HCT116 (cell line): ENCODE data around the gene CFDP1. TPM values are rescaled to one million over a fixed set of nuclear protein-coding genes. Genes with fewer than 3 reads are reported as not detected.

ENCODE experiments used
- ATAC-seq: fragments of 200-7000 bp; cut with Tn5 transposase; 2 replicates; pipeline ENCODE4 v1.9.1; 2020; ENCODE audit warnings: mild to moderate bottlenecking, moderate library complexity
- BruUV-seq: library from RNA; stranded (reverse); fragments of 400-500 nt; replicated peaks from 2 replicates; lab custom pipeline; 2021; lab: Mats Ljungman, UMichigan
- CTCF ChIA-PET: fragments of 300-600 bp; sonication (Branson Sonifier 250); formaldehyde crosslinking; loops from one replicate; lab custom pipeline; 2021; ENCODE audit warnings: antibody characterized with exemption; lab: Charles Lee
- POLR2A ChIA-PET: fragments of 300-600, 350-600 bp; sonication (Branson Sonifier 250); formaldehyde crosslinking; loops from one replicate; lab custom pipeline; 2021; ENCODE audit warnings: antibody characterized with exemption; lab: Charles Lee
- RAD21 ChIA-PET, 2 experiments: fragments of 300-600 bp; sonication (Branson Sonifier 250); formaldehyde crosslinking; loops; one replicate each; lab custom pipeline; 2023; ENCODE audit warnings: low total read pairs in 2 of 2; ENCODE audit not compliant: uncharacterized antibody in 2 of 2, unreplicated experiment in 2 of 2, low non-redundant PET in 1 of 2; lab: Charles Lee
- DNase-seq: peaks from one replicate; pipeline ENCODE4 v3.0.0-alpha.2; 2010; ENCODE audit warnings: low read depth, low spot score
- H2AFZ ChIP-seq: fragments of 200-600 bp; shearing (Covaris generic), sonication (generic); 2 replicates; pipeline ENCODE4 v1.6.1; 2017; ENCODE audit warnings: low read depth, mixed run types, mixed read lengths, antibody characterized with exemption, low read length; ENCODE audit not compliant: poor library complexity, severe bottlenecking
- H3K27ac ChIP-seq: 2 replicates; pipeline ENCODE4 v1.5.1; 2012; ENCODE audit warnings: low read depth, low read length
- H3K27me3 ChIP-seq: fragments of 200-600 bp; sonication (generic); 2 replicates; pipeline ENCODE4 v1.6.1; 2016; ENCODE audit warnings: mixed run types, low read length, mixed read lengths; ENCODE audit not compliant: insufficient read depth
- H3K36me3 ChIP-seq, 2 experiments: fragments of 200-500 bp in 1 of 2; fragments of 200-600 bp in 1 of 2; sonication (Bioruptor generic) in 1 of 2; sonication (generic) in 1 of 2; 2 replicates each; pipeline versions ENCODE4 v1.5.1 to v1.6.1; 2014 to 2016; ENCODE audit warnings: low read length in 2 of 2, inconsistent platforms in 1 of 2, mixed read lengths in 1 of 2, mixed run types in 1 of 2; ENCODE audit not compliant: insufficient read depth in 2 of 2, control insufficient read depth in 1 of 2
- H3K4me1 ChIP-seq, 2 experiments: fragments of 200-600 bp in 1 of 2; sonication (generic) in 1 of 2; 2 replicates each; pipeline versions ENCODE4 v1.5.1 to v1.6.1; 2012 to 2017; ENCODE audit warnings: low read length in 2 of 2, inconsistent platforms in 1 of 2, mild to moderate bottlenecking in 1 of 2, mixed read lengths in 1 of 2, mixed run types in 1 of 2, moderate library complexity in 1 of 2; ENCODE audit not compliant: insufficient read depth in 2 of 2, control insufficient read depth in 1 of 2
- H3K4me2 ChIP-seq: fragments of 200-600 bp; sonication (generic); 2 replicates; pipeline ENCODE4 v1.6.1; 2017; ENCODE audit warnings: mixed run types, low read length, mixed read lengths
- H3K4me3 ChIP-seq, 2 experiments: fragments of 200-600 bp in 1 of 2; sonication (generic) in 1 of 2; replicated peaks in 1 of 2; 2 replicates each; pipeline ENCODE4 v1.5.1; 2011 to 2016; ENCODE audit warnings: low read length in 2 of 2, control low read depth in 1 of 2, low read depth in 1 of 2, mild to moderate bottlenecking in 1 of 2, mixed read lengths in 1 of 2, mixed run types in 1 of 2
- H3K79me2 ChIP-seq: fragments of 200-600 bp; sonication (generic); 2 replicates; pipeline ENCODE4 v1.6.1; 2017; ENCODE audit warnings: mild to moderate bottlenecking, mixed run types, low read length, moderate library complexity, mixed read lengths; ENCODE audit not compliant: insufficient read depth
- H3K9ac ChIP-seq: fragments of 200-600 bp; sonication (generic); 2 replicates; pipeline ENCODE4 v1.6.1; 2016; ENCODE audit warnings: low read length, mixed read lengths
- H3K9me2 ChIP-seq: fragments of 200-600 bp; sonication (generic), shearing (Covaris generic); 2 replicates; pipeline ENCODE4 v1.6.1; 2017; ENCODE audit warnings: mixed run types, mild to moderate bottlenecking, moderate library complexity; ENCODE audit not compliant: insufficient read depth
- H3K9me3 ChIP-seq, 2 experiments: fragments of 200-500 bp in 1 of 2; fragments of 200-600 bp in 1 of 2; sonication (Bioruptor generic) in 1 of 2; sonication (generic) in 1 of 2; 2 replicates each; pipeline ENCODE4 v1.6.1; 2014 to 2017; ENCODE audit warnings: low read length in 2 of 2, mixed read lengths in 2 of 2, inconsistent platforms in 1 of 2, low read depth in 1 of 2, mild to moderate bottlenecking in 1 of 2, mixed run types in 1 of 2, moderate library complexity in 1 of 2; ENCODE audit not compliant: control insufficient read depth in 1 of 2, insufficient read depth in 1 of 2
- H4K20me1 ChIP-seq: fragments of 200-600 bp; sonication (generic), shearing (Covaris generic); 2 replicates; pipeline ENCODE4 v1.6.1; 2017; ENCODE audit warnings: mixed run types, mild to moderate bottlenecking, moderate library complexity; ENCODE audit not compliant: insufficient read depth
- CEBPB ChIP-seq: IDR thresholded peaks from 2 replicates; pipeline ENCODE4 v1.6.1; 2012; ENCODE audit warnings: low read depth
- EGR1 ChIP-seq: IDR thresholded peaks from 2 replicates; pipeline ENCODE4 v1.6.1; 2012; ENCODE audit warnings: low read depth
- ELF1 ChIP-seq: IDR thresholded peaks from 2 replicates; pipeline ENCODE4 v1.6.1; 2012; ENCODE audit warnings: low read depth, borderline replicate concordance
- EZH2phosphoT487 ChIP-seq: fragments of 200-600 bp; IDR thresholded peaks from 2 replicates; pipeline ENCODE4 v1.6.1; 2018; ENCODE audit warnings: antibody characterized with exemption, borderline replicate concordance
- POLR2A ChIP-seq: IDR thresholded peaks from 2 replicates; pipeline ENCODE4 v1.7.0; 2011; ENCODE audit warnings: borderline replicate concordance; ENCODE audit not compliant: insufficient read depth, insufficient read length; ENCODE audit errors: extremely low read depth
- POLR2AphosphoS5 ChIP-seq: IDR thresholded peaks from 2 replicates; pipeline ENCODE4 v1.6.1; 2011; ENCODE audit warnings: mild to moderate bottlenecking, low read depth, low read length, moderate library complexity
- SP1 ChIP-seq: IDR thresholded peaks from 2 replicates; pipeline ENCODE4 v1.6.1; 2012; ENCODE audit warnings: low read depth
- SRF ChIP-seq: IDR thresholded peaks from 2 replicates; pipeline ENCODE4 v1.6.1; 2012; ENCODE audit warnings: low read depth
- ZFX ChIP-seq: fragments of 450-650 bp; IDR thresholded peaks from 2 replicates; pipeline ENCODE4 v1.6.1; 2017
- ZNF274 ChIP-seq: fragments of 200-500 bp; sonication (Bioruptor generic); IDR thresholded peaks from 2 replicates; pipeline ENCODE4 v1.6.1; 2014; ENCODE audit warnings: mild to moderate bottlenecking, low read depth, low read length, inconsistent platforms
- intact Hi-C: fragments of 100-400 bp; cut with micrococcal nuclease; formaldehyde crosslinking; loops from 2 replicates; pipeline ENCODE4 v1.10.0; 2022
- total RNA-seq: library from RNA; stranded (reverse); gene quantifications from one replicate; pipeline ENCODE4 v1.2.1, GENCODE V29; 2021; ENCODE audit not compliant: unreplicated experiment
- TF ChIP-seq, protein P1 (sequence below): IDR thresholded peaks from 2 replicates; pipeline ENCODE4 v1.6.1; 2012; ENCODE audit warnings: low read depth
- TF ChIP-seq, protein P2 (sequence below): IDR thresholded peaks from 2 replicates; pipeline ENCODE4 v1.6.1; 2012

The CFDP1 gene
- total RNA-seq, 1 experiment from 2014 or later, result 45.3 TPM

DNA sequence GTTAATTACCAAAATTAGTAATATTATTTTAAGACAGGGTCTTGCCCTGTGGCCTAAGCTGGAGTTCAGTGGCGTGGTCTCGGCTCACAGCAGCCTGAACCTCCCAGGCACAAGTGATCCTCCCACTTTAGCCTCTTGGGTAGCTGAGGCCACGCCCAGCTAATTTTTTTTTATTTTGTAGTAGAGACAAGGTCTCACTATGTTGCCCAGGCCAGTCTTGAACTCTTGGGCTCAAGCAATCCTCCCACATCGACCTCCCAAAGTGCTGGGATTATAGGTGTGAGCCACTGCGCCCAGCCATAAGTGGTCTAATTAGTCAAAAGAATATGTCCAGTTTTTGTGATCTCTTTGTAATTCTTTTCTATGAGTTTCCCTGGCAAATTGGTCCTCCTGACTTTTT is 12.0 kb upstream of the CFDP1 start (continued):
- no peak for TF ChIP-seq POLR2A
- TF ChIP-seq CEBPB, result no peak
- TF ChIP-seq ZNF274, result no peak
- TF ChIP-seq POLR2AphosphoS5, result no peak
- TF ChIP-seq, protein P1, sequence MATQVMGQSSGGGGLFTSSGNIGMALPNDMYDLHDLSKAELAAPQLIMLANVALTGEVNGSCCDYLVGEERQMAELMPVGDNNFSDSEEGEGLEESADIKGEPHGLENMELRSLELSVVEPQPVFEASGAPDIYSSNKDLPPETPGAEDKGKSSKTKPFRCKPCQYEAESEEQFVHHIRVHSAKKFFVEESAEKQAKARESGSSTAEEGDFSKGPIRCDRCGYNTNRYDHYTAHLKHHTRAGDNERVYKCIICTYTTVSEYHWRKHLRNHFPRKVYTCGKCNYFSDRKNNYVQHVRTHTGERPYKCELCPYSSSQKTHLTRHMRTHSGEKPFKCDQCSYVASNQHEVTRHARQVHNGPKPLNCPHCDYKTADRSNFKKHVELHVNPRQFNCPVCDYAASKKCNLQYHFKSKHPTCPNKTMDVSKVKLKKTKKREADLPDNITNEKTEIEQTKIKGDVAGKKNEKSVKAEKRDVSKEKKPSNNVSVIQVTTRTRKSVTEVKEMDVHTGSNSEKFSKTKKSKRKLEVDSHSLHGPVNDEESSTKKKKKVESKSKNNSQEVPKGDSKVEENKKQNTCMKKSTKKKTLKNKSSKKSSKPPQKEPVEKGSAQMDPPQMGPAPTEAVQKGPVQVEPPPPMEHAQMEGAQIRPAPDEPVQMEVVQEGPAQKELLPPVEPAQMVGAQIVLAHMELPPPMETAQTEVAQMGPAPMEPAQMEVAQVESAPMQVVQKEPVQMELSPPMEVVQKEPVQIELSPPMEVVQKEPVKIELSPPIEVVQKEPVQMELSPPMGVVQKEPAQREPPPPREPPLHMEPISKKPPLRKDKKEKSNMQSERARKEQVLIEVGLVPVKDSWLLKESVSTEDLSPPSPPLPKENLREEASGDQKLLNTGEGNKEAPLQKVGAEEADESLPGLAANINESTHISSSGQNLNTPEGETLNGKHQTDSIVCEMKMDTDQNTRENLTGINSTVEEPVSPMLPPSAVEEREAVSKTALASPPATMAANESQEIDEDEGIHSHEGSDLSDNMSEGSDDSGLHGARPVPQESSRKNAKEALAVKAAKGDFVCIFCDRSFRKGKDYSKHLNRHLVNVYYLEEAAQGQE, result no peak
- TF ChIP-seq ELF1, result no peak
- TF ChIP-seq, protein P2, sequence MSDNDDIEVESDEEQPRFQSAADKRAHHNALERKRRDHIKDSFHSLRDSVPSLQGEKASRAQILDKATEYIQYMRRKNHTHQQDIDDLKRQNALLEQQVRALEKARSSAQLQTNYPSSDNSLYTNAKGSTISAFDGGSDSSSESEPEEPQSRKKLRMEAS, result no peak
- TF ChIP-seq EGR1, result no peak

DNA sequence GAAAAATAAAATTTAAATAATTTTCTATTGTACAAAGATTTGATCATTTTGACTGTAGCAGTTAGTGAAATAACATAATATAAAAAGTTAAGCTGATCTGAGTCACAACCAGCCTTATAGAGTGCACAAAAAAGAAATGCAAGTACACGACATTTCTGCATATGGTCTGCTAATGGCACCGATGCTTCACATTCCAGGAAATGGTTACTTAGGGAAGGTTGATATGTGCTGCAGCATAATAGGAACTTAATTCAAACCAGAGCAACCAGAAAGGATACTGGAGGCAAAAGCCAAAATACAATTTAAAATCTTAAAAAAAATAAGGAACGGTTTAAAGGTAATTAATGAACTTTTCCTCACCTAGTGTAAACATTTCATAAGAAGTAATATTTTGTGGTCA is 10.0 kb upstream of the CFDP1 start:
- intact Hi-C loops, result no loop called here
- BruUV-seq, result no TSS peak
- ChIA-PET POLR2A (no interaction called here), CTCF (interaction anchor here (1.7 kb wide), 1 partner anchor 58 kb away, joined by 5 read pairs; no protein-coding TSS in a partner anchor), RAD21 (no interaction called here)
- Histone ChIP-seq H3K9me3 (no peaks in the 10 kb centered on the region), H3K79me2 (peaks cover 7% of the 10 kb centered on the region; the same call in 1 of the 2 replicates), H4K20me1 (no peaks in the 10 kb centered on the region)
- TF ChIP-seq SP1 (no peak), EZH2phosphoT487 (no peak), SRF (no peak), ZFX (no peak)
- TF ChIP-seq, protein P2, result no peak
- TF ChIP-seq, all 23 proteins: peak for 0
- no peaks in the 10 kb centered on the region for H3K9me2 ChIP-seq
- no peaks in the 10 kb centered on the region for H3K27me3 ChIP-seq
- no peak overlapping the region for H2AFZ ChIP-seq
- peaks cover 0 to 4% of the 10 kb centered on the region in 2 experiments; a peak in 2 of 4 replicates for H3K36me3 ChIP-seq
- no peak overlapping the region for H3K4me3 ChIP-seq
- H3K4me2 ChIP-seq, result no peak overlapping the region
- ATAC-seq, result no peak
- no peak overlapping the region for H3K27ac ChIP-seq
- DNase-seq, result no peak
- no peaks in the 10 kb centered on the region for H3K4me1 ChIP-seq
- H3K9ac ChIP-seq, result no peak overlapping the region
